B cell (primary cell): ENCODE results near the gene PTPRN2. TPM values are rescaled to one million over a fixed set of nuclear protein-coding genes. Genes with fewer than 3 reads are reported as not detected.
"Not testable (repeated sequence)": the region's sequence is repeated elsewhere in the genome, so short reads cannot be mapped to it uniquely, and the experiment has no call there.

ENCODE experiments used
- ATAC-seq: fragments of 200-7000 bp; cut with Tn5 transposase; one replicate; pipeline ENCODE4 v1.10.0; 2021; ENCODE audit warnings: low read depth, mild to moderate bottlenecking, moderate number of reproducible peaks, moderate library complexity
- CTCF ChIA-PET: fragments of 350-600 bp; sonication (Branson Sonifier 250); formaldehyde crosslinking; loops from one replicate; lab custom pipeline; 2021; ENCODE audit warnings: antibody characterized with exemption, inconsistent platforms; lab: Charles Lee
- POLR2A ChIA-PET: fragments of 350-600 bp; sonication (Branson Sonifier 250); formaldehyde crosslinking; loops from one replicate; lab custom pipeline; 2021; ENCODE audit warnings: antibody characterized with exemption; lab: Charles Lee
- DNase-seq: peaks from one replicate; pipeline ENCODE4 v3.0.0; 2013
- H2AFZ ChIP-seq: 2 replicates; pipeline ENCODE4 v1.6.1; 2012; ENCODE audit warnings: mild to moderate bottlenecking, low read depth, low read length; ENCODE audit not compliant: insufficient read depth, poor library complexity, severe bottlenecking
- H3K27ac ChIP-seq, 2 donors: 1 replicate in 1 of 2; 2 replicates in 1 of 2; pipeline ENCODE4 v1.5.1; 2012 to 2013; ENCODE audit warnings: low read length in 2 of 2, mild to moderate bottlenecking in 2 of 2, moderate library complexity in 1 of 2
- H3K27me3 ChIP-seq, 4 experiments: fragments of 200-600 bp in 1 of 4; sonication (generic) in 1 of 4; replicated peaks in 1 of 4; 1 replicate in 2 of 4; 2 replicates in 2 of 4; pipeline versions ENCODE4 v1.6.1 to v1.7.0; 2013 to 2016; ENCODE audit warnings: low read length in 3 of 4, mild to moderate bottlenecking in 2 of 4, mixed read lengths in 1 of 4, moderate library complexity in 1 of 4; ENCODE audit not compliant: insufficient read depth in 4 of 4, control insufficient read depth in 3 of 4; ENCODE audit errors: control extremely low read depth in 1 of 4
- H3K36me3 ChIP-seq, 2 experiments: replicated peaks in 1 of 2; 1 replicate in 1 of 2; 2 replicates in 1 of 2; pipeline versions ENCODE4 v1.6.1 to v1.7.1; 2013; ENCODE audit warnings: low read length in 1 of 2; ENCODE audit not compliant: insufficient read depth in 2 of 2, control insufficient read depth in 1 of 2; ENCODE audit errors: control extremely low read depth in 1 of 2, extremely low read depth in 1 of 2
- H3K4me1 ChIP-seq, 2 donors: fragments of 200-600 bp in 1 of 2; sonication (generic) in 1 of 2; 1 replicate in 1 of 2; 2 replicates in 1 of 2; pipeline versions ENCODE4 v1.5.1 to v1.6.1; 2013 to 2017; ENCODE audit warnings: low read length in 2 of 2; ENCODE audit not compliant: control insufficient read depth in 2 of 2, insufficient read depth in 2 of 2
- H3K4me2 ChIP-seq: replicated peaks from 2 replicates; pipeline ENCODE3; 2012; ENCODE audit warnings: mild to moderate bottlenecking, low read depth, low read length; ENCODE audit not compliant: poor library complexity, severe bottlenecking
- H3K4me3 ChIP-seq, 5 experiments: fragments of 200-600 bp in 1 of 5; sonication (generic) in 1 of 5; 1 replicate in 3 of 5; 2 replicates in 2 of 5; pipeline versions ENCODE4 v1.5.1 to v1.7.0; 2011 to 2016; ENCODE audit warnings: low read length in 4 of 5, mild to moderate bottlenecking in 4 of 5, low read depth in 2 of 5, control low read depth in 1 of 5, moderate library complexity in 1 of 5; ENCODE audit not compliant: insufficient read depth in 1 of 5; ENCODE audit errors: control extremely low read depth in 1 of 5, extremely low read depth in 1 of 5
- H3K79me2 ChIP-seq: fragments of 200-600 bp; sonication (generic); one replicate; pipeline ENCODE4 v1.6.0; 2016; ENCODE audit warnings: low read length; ENCODE audit not compliant: control insufficient read depth, insufficient read depth
- H3K9ac ChIP-seq: fragments of 200-600 bp; sonication (generic); 2 replicates; pipeline ENCODE4 v1.6.1; 2017; ENCODE audit warnings: mild to moderate bottlenecking, low read length, moderate library complexity
- H3K9me3 ChIP-seq, 3 donors: one replicate each; pipeline versions ENCODE4 v1.6.1 to v1.7.1; 2013; ENCODE audit warnings: low read length in 2 of 3; ENCODE audit not compliant: control insufficient read depth in 2 of 3, insufficient read depth in 1 of 3; ENCODE audit errors: control extremely low read depth in 1 of 3
- H4K20me1 ChIP-seq: 2 replicates; pipeline ENCODE4 v1.6.0; 2012; ENCODE audit warnings: mild to moderate bottlenecking, low read length; ENCODE audit not compliant: insufficient read depth, control insufficient read depth, poor library complexity, severe bottlenecking
- H3K27ac Mint-ChIP-seq: one replicate; pipeline ENCODE4 v1.8.0; 2021; ENCODE audit warnings: mixed read lengths
- H3K27me3 Mint-ChIP-seq: one replicate; pipeline ENCODE4 v1.8.0; 2021; ENCODE audit warnings: mixed read lengths
- H3K4me1 Mint-ChIP-seq: one replicate; pipeline ENCODE4 v1.8.0; 2021; ENCODE audit warnings: mixed read lengths
- H3K4me3 Mint-ChIP-seq: one replicate; pipeline ENCODE4 v1.8.0; 2021; ENCODE audit warnings: mixed read lengths
- H3K9me3 Mint-ChIP-seq: one replicate; pipeline ENCODE4 v1.8.0; 2022; ENCODE audit warnings: mixed read lengths; ENCODE audit not compliant: insufficient read depth
- CTCF ChIP-seq: fragments of 200-600 bp; IDR thresholded peaks from one replicate; pipeline ENCODE4 v1.8.0; 2022; ENCODE audit warnings: antibody characterized with exemption, mild to moderate bottlenecking
- EZH2 ChIP-seq: IDR thresholded peaks from 2 replicates; pipeline ENCODE4 v1.6.1; 2012; ENCODE audit warnings: borderline replicate concordance, low read depth, mild to moderate bottlenecking, moderate library complexity, low read length; ENCODE audit not compliant: insufficient read depth, poor library complexity, severe bottlenecking
- WGBS: methylation state at CpG from one replicate; pipeline ENCODE4 v1.1.5; 2013; ENCODE audit warnings: missing lambda C conversion rate; ENCODE audit not compliant: insufficient coverage; 5-methylcytosine and 5-hydroxymethylcytosine counted together
- intact Hi-C: fragments of 100-400 bp; cut with micrococcal nuclease; formaldehyde crosslinking; loops from one replicate; pipeline ENCODE4 v1.10.0; 2022
- polyA plus RNA-seq: library from polyadenylated mRNA; depleted of rRNA; stranded (reverse); fragments of >200 nt; gene quantifications from 2 replicates; pipeline ENCODE4 v1.2.3, GENCODE V29; 2012
- total RNA-seq, 2 donors: library from RNA; stranded (reverse); fragments of 120-200 nt in 1 of 2; gene quantifications; 1 replicate in 1 of 2; 2 replicates in 1 of 2; pipeline versions ENCODE4 v1.2.3 to v1.2.4, GENCODE V29; 2013 to 2022

The PTPRN2 gene
- total and polyA plus RNA-seq, 2 donors (not counting 1 experiment from before 2014, with no cell fraction given), result 2.0 to 5.0 TPM

- DNase-seq, result no peak
- no peaks in the 10 kb centered on the region for H3K79me2 ChIP-seq
- ATAC-seq, result no peak
- intact Hi-C loops, result no loop called here
- no peak overlapping the region for H3K4me2 ChIP-seq
- no peak overlapping the region for H3K4me3 ChIP-seq
- Mint-ChIP-seq H3K9me3 (no peaks in the 10 kb centered on the region), H3K4me1 (no peaks in the 10 kb centered on the region), H3K27ac (no peak overlapping the region), H3K4me3 (no peak overlapping the region), H3K27me3 (peaks cover 6% of the 10 kb centered on the region)
- no peaks in the 10 kb centered on the region for H4K20me1 ChIP-seq
- peaks cover 0 to 12% (median 0%) of the 10 kb centered on the region in 3 donors for H3K9me3 ChIP-seq
- 84% methylated on average over 26 of the region's 26 CpGs for WGBS
- no peak overlapping the region for H3K27ac ChIP-seq
- H3K4me1 ChIP-seq, result no peaks in the 10 kb centered on the region
- no peaks in the 10 kb centered on the region for H3K27me3 ChIP-seq
- ChIA-PET POLR2A (no interaction called here), CTCF (no interaction called here)
- no peak overlapping the region for H3K9ac ChIP-seq
- no peaks in the 10 kb centered on the region for H3K36me3 ChIP-seq
- H2AFZ ChIP-seq, result no peak overlapping the region
- TF ChIP-seq EZH2 (no peak), CTCF (no peak)
These were observed 993.3 kb downstream of the PTPRN2 start for GRCh38 chr7:157594306-157594705.

DNA sequence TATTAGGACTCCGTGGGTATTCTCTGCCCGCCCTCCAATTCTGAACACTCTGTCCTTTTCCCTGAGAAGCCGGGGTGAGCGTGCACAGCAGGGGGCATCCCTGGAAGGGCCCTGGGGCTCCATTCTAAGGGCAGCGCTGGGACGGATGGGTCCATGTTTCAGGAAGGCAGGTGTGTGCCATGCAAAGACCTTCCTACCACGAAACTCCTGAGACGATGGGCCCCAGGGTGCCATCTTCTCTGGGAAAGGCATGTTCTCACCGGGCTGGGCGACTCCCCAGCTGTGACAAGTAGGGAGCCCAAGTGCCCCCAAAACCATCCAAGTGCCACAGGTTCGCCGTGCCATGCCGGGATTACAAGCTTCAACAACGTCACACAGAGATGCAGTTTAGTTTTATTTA is 994.1 kb downstream of the PTPRN2 start:
- no peak for ATAC-seq
- intact Hi-C loops, result no loop called here
- no peaks in the 10 kb centered on the region for H3K4me1 Mint-ChIP-seq
- Histone ChIP-seq H3K9ac (no peak overlapping the region), H3K27ac (no peak overlapping the region), H3K27me3 (no peaks in the 10 kb centered on the region), H3K4me3 (no peak overlapping the region), H3K36me3 (no peaks in the 10 kb centered on the region), H3K9me3 (peaks cover 0 to 12% (median 0%) of the 10 kb centered on the region in 3 donors), H3K79me2 (no peaks in the 10 kb centered on the region), H3K4me2 (no peak overlapping the region), H2AFZ (no peak overlapping the region), H3K4me1 (no peaks in the 10 kb centered on the region), H4K20me1 (no peaks in the 10 kb centered on the region)
- no peaks in the 10 kb centered on the region for H3K9me3 Mint-ChIP-seq
- no peak overlapping the region for H3K4me3 Mint-ChIP-seq
- no peak for TF ChIP-seq EZH2
- TF ChIP-seq CTCF, result no peak
- no peak for DNase-seq
- H3K27me3 Mint-ChIP-seq, result peaks cover 14% of the 10 kb centered on the region
- WGBS, result 94% methylated on average over 9 of the region's 14 CpGs
- H3K27ac Mint-ChIP-seq, result no peak overlapping the region
- CTCF ChIA-PET, result no interaction called here
- POLR2A ChIA-PET, result no interaction called here

- intact Hi-C loops, H3K4me3 Mint-ChIP-seq, H3K4me3 ChIP-seq, H3K9ac ChIP-seq, H3K4me2 ChIP-seq, H3K4me1 Mint-ChIP-seq, ATAC-seq, H4K20me1 ChIP-seq, H3K27ac ChIP-seq, H3K9me3 Mint-ChIP-seq, DNase-seq, H2AFZ ChIP-seq, H3K36me3 ChIP-seq, H3K27me3 ChIP-seq, H3K79me2 ChIP-seq, POLR2A ChIA-PET, H3K4me1 ChIP-seq, CTCF ChIA-PET, H3K27ac Mint-ChIP-seq: not testable (repeated sequence)
- WGBS, result 95% methylated on average over 31 of the region's 31 CpGs
- peaks cover 0 to 12% (median 0%) of the 10 kb centered on the region in 3 donors for H3K9me3 ChIP-seq
- H3K27me3 Mint-ChIP-seq, result peaks cover 14% of the 10 kb centered on the region
These were observed 994.8 kb downstream of the PTPRN2 start for GRCh38 chr7:157592636-157593320.
